ENCODE data around the gene PUM2. TPM values are rescaled to one million over a fixed set of nuclear protein-coding genes. Genes with fewer than 3 reads are reported as not detected.
"Not testable (repeated sequence)": the region's sequence is repeated elsewhere in the genome, so short reads cannot be mapped to it uniquely, and the experiment has no call there.

The PUM2 gene
- total RNA-seq, 1 donor from 2014 or later: 130 TPM

GRCh38 chr2:20371323-20372025 lies 20.8 kb upstream of the PUM2 start:
- no peak for DNase-seq (ENCODE audit: low spot score)
- no peak for ATAC-seq
- intact Hi-C loops (cut with DNase I): no loop called here

- ATAC-seq: peak; percentile 79
- intact Hi-C loops (cut with DNase I): no loop called here
- DNase-seq (ENCODE audit: low spot score): no peak
Observed at GRCh38 chr2:20370191-20370590, 19.5 kb upstream of the PUM2 start.

DNA sequence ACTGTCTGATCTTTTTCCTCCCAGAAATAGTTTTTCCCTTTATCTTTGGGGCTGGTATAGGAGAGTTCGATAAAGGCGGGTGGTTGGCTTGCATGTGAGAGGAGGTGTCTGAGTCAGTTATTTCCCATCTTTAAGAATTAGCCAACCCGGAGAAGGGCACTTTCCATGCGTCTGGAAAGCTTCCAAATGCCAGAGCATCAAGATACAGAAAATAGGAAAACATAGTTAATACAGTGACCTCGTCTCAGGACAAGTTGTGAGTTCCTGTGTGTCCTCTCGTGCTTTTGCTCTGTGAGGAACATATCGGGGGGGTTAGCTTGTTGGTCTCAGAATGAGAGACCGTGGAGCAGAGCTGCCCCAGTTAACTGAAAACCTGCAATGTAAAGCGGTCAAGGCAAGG lies 18.7 kb upstream of the PUM2 start:
- intact Hi-C loops (cut with DNase I): no loop called here
- no peak for DNase-seq (ENCODE audit: low spot score)
- ATAC-seq: no peak

DNA sequence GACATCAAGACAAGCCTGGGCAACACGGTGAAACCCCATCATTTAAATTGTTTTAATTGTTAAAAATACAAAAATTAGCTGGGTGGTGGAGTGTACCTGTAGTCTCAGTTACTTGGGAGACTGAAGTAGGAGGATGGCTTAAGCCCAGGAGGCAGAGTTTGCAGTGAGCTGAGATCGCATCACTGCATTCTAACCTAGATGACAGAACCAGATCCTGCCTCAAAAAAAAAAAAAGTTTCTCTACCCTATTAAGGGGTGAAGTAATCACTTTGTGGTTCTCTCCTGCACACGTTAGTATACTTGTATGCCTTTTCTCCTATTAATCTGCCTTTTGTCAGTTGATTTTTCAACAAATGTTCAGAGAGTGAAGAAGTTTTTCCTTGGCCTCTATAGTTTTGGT lies 18.1 kb upstream of the PUM2 start:
- ATAC-seq: no peak
- intact Hi-C loops (cut with DNase I): no loop called here
- DNase-seq (ENCODE audit: low spot score): no peak

DNA sequence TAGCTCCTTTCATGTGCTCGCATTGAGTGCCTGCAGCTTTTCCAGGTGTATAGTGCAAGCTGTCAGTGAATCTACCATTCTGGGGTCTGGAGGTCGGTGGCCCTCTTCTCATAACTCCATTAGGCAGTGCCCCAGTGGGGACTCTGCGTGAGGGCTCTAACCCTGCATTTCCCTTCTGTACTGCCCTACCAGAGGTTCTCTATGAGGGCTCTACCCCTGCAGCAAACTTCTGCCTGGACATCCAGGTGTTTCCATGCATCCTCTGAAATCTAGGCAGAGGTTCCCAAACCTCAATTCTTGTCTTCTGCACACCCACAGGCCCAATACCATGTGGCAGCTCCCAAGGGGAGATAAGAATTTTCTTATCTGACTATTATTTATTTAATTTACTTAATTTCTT lies 17.3 kb upstream of the PUM2 start:
- ATAC-seq; DNase-seq (ENCODE audit: low spot score); intact Hi-C loops (cut with DNase I): not testable (repeated sequence)

DNA sequence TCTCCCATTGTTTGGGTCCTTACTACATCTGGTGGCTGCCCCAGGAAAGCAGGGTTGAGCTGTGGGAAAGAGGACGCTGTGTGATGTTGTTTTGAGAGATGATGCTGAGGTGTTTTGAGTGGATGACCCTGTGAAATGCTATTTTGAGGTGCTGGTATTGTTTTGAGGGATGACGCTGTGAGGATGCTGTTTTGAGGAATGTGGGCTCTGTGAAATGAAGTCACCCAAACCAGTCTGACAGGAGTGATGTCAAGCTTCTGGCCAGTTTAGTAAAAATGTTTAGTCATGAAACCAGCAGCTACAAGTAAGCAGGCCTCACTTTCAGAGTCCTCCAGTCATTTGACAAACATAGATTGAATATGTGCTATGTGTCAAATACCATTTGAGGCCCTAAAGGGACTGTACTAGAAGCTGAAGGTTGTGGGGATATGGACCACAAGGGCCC lies 16.1 kb upstream of the PUM2 start:
- DNase-seq (ENCODE audit: low spot score): no peak
- no peak for ATAC-seq
- intact Hi-C loops (cut with DNase I): no loop called here

- ATAC-seq: no peak
- intact Hi-C loops (cut with DNase I): no loop called here
- no peak for DNase-seq (ENCODE audit: low spot score)
Observed at GRCh38 chr2:20365249-20365817, 14.7 kb upstream of the PUM2 start.

GRCh38 chr2:20363578-20363977 lies 12.9 kb upstream of the PUM2 start:
- ATAC-seq: no peak
- no peak for DNase-seq (ENCODE audit: low spot score)
- intact Hi-C loops (cut with DNase I): no loop called here

- intact Hi-C loops (cut with DNase I): no loop called here
- DNase-seq (ENCODE audit: low spot score) (no peak), ATAC-seq (no peak)
Observed at GRCh38 chr2:20362701-20363435, 12.2 kb upstream of the PUM2 start.

- DNase-seq (ENCODE audit: low spot score) (no peak), ATAC-seq (no peak)
- intact Hi-C loops (cut with DNase I): no loop called here
Observed at GRCh38 chr2:20361893-20362292, 11.2 kb upstream of the PUM2 start.

- intact Hi-C loops (cut with DNase I): no loop called here
- no peak for ATAC-seq
Observed at GRCh38 chr2:20359096-20359495, 8.5 kb upstream of the PUM2 start.

GRCh38 chr2:20357638-20358389 lies 7.2 kb upstream of the PUM2 start:
- intact Hi-C loops (cut with DNase I): no loop called here
- DNase-seq (ENCODE audit: low spot score) (no peak), ATAC-seq (no peak)

More at GRCh38 chr2:20359096-20359495, 8.5 kb upstream of the PUM2 start:
- no peak for DNase-seq (ENCODE audit: low spot score)

DNA sequence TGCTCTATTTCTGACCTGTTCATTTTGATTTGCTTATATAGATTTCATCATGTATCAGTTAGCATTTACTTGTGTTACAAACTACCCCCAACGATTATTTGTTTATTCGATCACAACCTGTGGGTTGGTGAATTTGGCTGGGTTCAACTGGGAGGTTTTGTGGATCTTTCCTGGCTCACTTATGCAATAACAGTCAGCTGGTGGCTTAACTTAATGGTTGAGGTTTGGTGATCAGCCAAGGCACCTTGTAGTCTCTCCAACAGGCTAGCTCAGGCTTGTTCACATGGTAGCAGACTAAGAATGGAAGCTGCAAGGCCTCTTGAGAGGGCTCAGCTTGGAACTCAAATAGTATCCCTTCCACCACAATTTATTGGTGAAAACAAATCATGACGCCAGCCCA lies 5.4 kb upstream of the PUM2 start:
- ATAC-seq (peak; percentile 63), DNase-seq (ENCODE audit: low spot score) (no peak)
- intact Hi-C loops (cut with DNase I): no loop called here

GRCh38 chr2:20355131-20355530 lies 4.5 kb upstream of the PUM2 start:
- ATAC-seq (no peak), DNase-seq (ENCODE audit: low spot score) (no peak)
- intact Hi-C loops (cut with DNase I): no loop called here

DNA sequence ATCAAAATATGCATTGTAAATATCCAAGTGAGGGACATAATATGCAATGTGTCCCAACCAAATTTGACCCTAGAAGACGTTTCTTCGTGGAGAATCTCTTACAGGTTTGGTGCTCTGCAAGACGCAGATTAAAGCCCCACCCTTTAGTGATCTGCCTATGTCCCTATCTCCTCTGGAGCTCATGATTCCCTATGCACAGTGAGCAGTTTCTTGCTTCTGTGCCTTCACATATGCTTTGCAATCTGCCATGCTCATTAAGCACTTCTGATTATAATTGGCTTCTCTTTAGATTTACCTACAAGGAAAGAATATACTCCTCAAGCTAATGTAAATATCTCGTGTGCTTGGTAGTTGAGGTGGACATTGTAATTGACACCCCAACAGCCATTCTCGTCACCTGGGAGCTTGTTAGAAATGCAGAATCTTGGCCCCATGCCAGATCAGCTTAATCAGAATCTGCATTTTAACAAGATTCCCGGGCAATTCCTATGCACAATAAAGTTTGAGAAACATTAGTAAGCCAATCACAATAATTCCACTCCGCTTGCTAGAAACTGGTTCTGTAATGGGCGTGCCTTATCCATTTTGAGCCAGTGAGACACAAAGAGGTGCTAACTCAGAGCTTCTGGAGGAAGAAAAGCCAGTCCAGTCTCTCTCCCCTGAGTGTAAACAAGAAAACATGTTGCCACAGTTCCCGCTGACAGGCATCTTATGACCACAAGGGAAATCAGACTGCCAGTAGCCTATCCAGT lies 2.8 kb upstream of the PUM2 start:
- intact Hi-C loops (cut with DNase I): no loop called here
- DNase-seq (ENCODE audit: low spot score) (no peak), ATAC-seq (no peak)

GRCh38 chr2:20352581-20353216 lies 2.1 kb upstream of the PUM2 start:
- DNase-seq (ENCODE audit: low spot score): no peak
- intact Hi-C loops (cut with DNase I): no loop called here

DNA sequence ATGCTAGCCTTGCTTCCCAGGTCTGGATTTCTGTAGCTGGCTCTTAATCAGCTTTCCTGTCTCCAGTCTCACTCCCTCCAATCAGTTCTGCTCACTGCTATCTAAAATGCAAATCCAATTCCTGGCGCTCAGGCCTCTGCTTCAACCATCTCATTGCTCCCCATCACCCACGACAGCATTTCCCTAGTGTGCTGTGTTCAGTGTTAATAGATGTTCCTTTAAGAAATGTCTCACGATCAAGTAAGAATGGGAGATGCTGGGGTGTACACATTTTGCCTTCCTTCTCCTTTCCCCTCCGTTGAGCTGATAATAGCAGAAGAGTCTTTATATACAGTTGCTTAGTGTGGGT lies 1.6 kb upstream of the PUM2 start:
- ATAC-seq (no peak), DNase-seq (ENCODE audit: low spot score) (no peak)
- intact Hi-C loops (cut with DNase I): no loop called here

More at GRCh38 chr2:20352581-20353216, 2.1 kb upstream of the PUM2 start:
- no peak for ATAC-seq

GRCh38 chr2:20351555-20352229 lies 1.0 kb upstream of the PUM2 start:
- intact Hi-C loops (cut with DNase I): no loop called here
- DNase-seq (ENCODE audit: low spot score): no peak
- no peak for ATAC-seq

All from sciatic nerve (tissue), 2 donors.